ENCODE data around the gene ARHGAP15.

The ARHGAP15 gene

GRCh38 chr2:143205106-143205764 is 76.0 kb downstream of the ARHGAP15 start:
- no peak overlapping the region for H4K8ac ChIP-seq (ENCODE audit: low read depth, low read length)
- H3K27ac ChIP-seq (replicated peaks; ENCODE audit: low read length) = no peak overlapping the region
- H2BK5ac ChIP-seq (ENCODE audit: low read length) = no peak overlapping the region
- H2BK12ac ChIP-seq (ENCODE audit: low read length) = no peak overlapping the region
- H2BK15ac ChIP-seq (ENCODE audit: low read length) = no peak overlapping the region
- H2AFZ ChIP-seq (ENCODE audit: low read length) = no peak overlapping the region
- no peak overlapping the region for H3K4ac ChIP-seq (ENCODE audit: low read length)
- no peaks in the 10 kb centered on the region for H3K36me3 ChIP-seq (replicated peaks in 1 of 2; ENCODE audit: control insufficient read depth in 2 of 2, insufficient read depth in 2 of 2, low read length in 2 of 2)
- H3K23ac ChIP-seq (ENCODE audit: low read depth, low read length, poor library complexity) = no peak overlapping the region
- no peaks in the 10 kb centered on the region for H3K27me3 ChIP-seq (ENCODE audit: control insufficient read depth in 3 of 3, insufficient read depth in 3 of 3, low read depth in 1 of 3, low read length in 3 of 3)
- H3K4me2 ChIP-seq (ENCODE audit: insufficient read depth, low read length, poor library complexity, severe bottlenecking) = no peak overlapping the region
- no peaks in the 10 kb centered on the region for H3K79me1 ChIP-seq (ENCODE audit: low read depth, low read length)
- no peak overlapping the region for H3K14ac ChIP-seq (ENCODE audit: low read length)
- no peak overlapping the region for H3K9ac ChIP-seq (ENCODE audit: low read depth, low read length, poor library complexity)
- whole genome bisulfite sequencing, 2 donors (ENCODE audit: extremely low coverage in 2 of 2, insufficient read length in 2 of 2, insufficient replicate concordance in 1 of 2) = no CpG with 5 or more reads among the region's 1 CpG
- no peak overlapping the region for H3K18ac ChIP-seq (ENCODE audit: low read length)
- no peak overlapping the region for H3K4me3 ChIP-seq (ENCODE audit: low read length in 2 of 2)
- H3K4me1 ChIP-seq (ENCODE audit: control insufficient read depth in 2 of 2, insufficient read depth in 1 of 2, low read depth in 1 of 2, low read length in 2 of 2) = no peaks in the 10 kb centered on the region
- no peak overlapping the region for H2AK5ac ChIP-seq (ENCODE audit: low read depth, low read length)
- H2BK120ac ChIP-seq (ENCODE audit: low read depth, low read length) = no peak overlapping the region
- no peak overlapping the region for H4K91ac ChIP-seq (ENCODE audit: low read depth, low read length, poor library complexity)
- H3K9me3 ChIP-seq (replicated peaks in 1 of 2; ENCODE audit: control insufficient read depth in 2 of 2, insufficient read depth in 1 of 2, low read depth in 1 of 2, low read length in 2 of 2) = no peaks in the 10 kb centered on the region
- DNase-seq (ENCODE audit: low spot score) = no peak

GRCh38 chr2:143209570-143210445 is 80.6 kb downstream of the ARHGAP15 start:
- Histone ChIP-seq H3K36me3 (replicated peaks in 1 of 2; ENCODE audit: control insufficient read depth in 2 of 2, insufficient read depth in 2 of 2, low read length in 2 of 2) (no peaks in the 10 kb centered on the region), H3K9me3 (replicated peaks in 1 of 2; ENCODE audit: control insufficient read depth in 2 of 2, insufficient read depth in 1 of 2, low read depth in 1 of 2, low read length in 2 of 2) (no peaks in the 10 kb centered on the region), H3K14ac (ENCODE audit: low read length) (no peak overlapping the region), H3K18ac (ENCODE audit: low read length) (no peak overlapping the region), H2AFZ (ENCODE audit: low read length) (peak overlapping the region; percentile 6), H2BK120ac (ENCODE audit: low read depth, low read length) (no peak overlapping the region), H3K4me1 (ENCODE audit: control insufficient read depth in 2 of 2, insufficient read depth in 1 of 2, low read depth in 1 of 2, low read length in 2 of 2) (no peaks in the 10 kb centered on the region), H4K8ac (ENCODE audit: low read depth, low read length) (no peak overlapping the region), H2BK15ac (ENCODE audit: low read length) (no peak overlapping the region), H2BK5ac (ENCODE audit: low read length) (no peak overlapping the region), H3K4me3 (ENCODE audit: low read length in 2 of 2) (no peak overlapping the region), H2BK12ac (ENCODE audit: low read length) (no peak overlapping the region), H4K91ac (ENCODE audit: low read depth, low read length, poor library complexity) (no peak overlapping the region), H3K27me3 (ENCODE audit: control insufficient read depth in 3 of 3, insufficient read depth in 3 of 3, low read depth in 1 of 3, low read length in 3 of 3) (no peaks in the 10 kb centered on the region), H3K23ac (ENCODE audit: low read depth, low read length, poor library complexity) (no peak overlapping the region), H3K79me1 (ENCODE audit: low read depth, low read length) (peaks cover 2% of the 10 kb centered on the region), H3K4ac (ENCODE audit: low read length) (no peak overlapping the region), H3K27ac (replicated peaks; ENCODE audit: low read length) (no peak overlapping the region), H3K9ac (ENCODE audit: low read depth, low read length, poor library complexity) (no peak overlapping the region), H2AK5ac (ENCODE audit: low read depth, low read length) (no peak overlapping the region), H3K4me2 (ENCODE audit: insufficient read depth, low read length, poor library complexity, severe bottlenecking) (no peak overlapping the region)
- no CpG with 5 or more reads among the region's 6 CpGs for WGBS, 2 donors (ENCODE audit: extremely low coverage in 2 of 2, insufficient read length in 2 of 2, insufficient replicate concordance in 1 of 2)
- no peak for DNase-seq (ENCODE audit: low spot score)

GRCh38 chr2:143210446-143210819 is 81.2 kb downstream of the ARHGAP15 start:
- Histone ChIP-seq H3K9me3 (replicated peaks in 1 of 2; ENCODE audit: control insufficient read depth in 2 of 2, insufficient read depth in 1 of 2, low read depth in 1 of 2, low read length in 2 of 2) (no peaks in the 10 kb centered on the region), H4K8ac (ENCODE audit: low read depth, low read length) (no peak overlapping the region), H2BK12ac (ENCODE audit: low read length) (no peak overlapping the region), H3K18ac (ENCODE audit: low read length) (no peak overlapping the region), H2BK15ac (ENCODE audit: low read length) (no peak overlapping the region), H3K36me3 (replicated peaks in 1 of 2; ENCODE audit: control insufficient read depth in 2 of 2, insufficient read depth in 2 of 2, low read length in 2 of 2) (no peaks in the 10 kb centered on the region), H3K27ac (replicated peaks; ENCODE audit: low read length) (no peak overlapping the region), H3K27me3 (ENCODE audit: control insufficient read depth in 3 of 3, insufficient read depth in 3 of 3, low read depth in 1 of 3, low read length in 3 of 3) (no peaks in the 10 kb centered on the region), H3K23ac (ENCODE audit: low read depth, low read length, poor library complexity) (no peak overlapping the region), H3K4me1 (ENCODE audit: control insufficient read depth in 2 of 2, insufficient read depth in 1 of 2, low read depth in 1 of 2, low read length in 2 of 2) (no peaks in the 10 kb centered on the region), H3K14ac (ENCODE audit: low read length) (no peak overlapping the region), H4K91ac (ENCODE audit: low read depth, low read length, poor library complexity) (no peak overlapping the region), H3K79me1 (ENCODE audit: low read depth, low read length) (peaks cover 2% of the 10 kb centered on the region), H3K4me2 (ENCODE audit: insufficient read depth, low read length, poor library complexity, severe bottlenecking) (no peak overlapping the region), H2BK5ac (ENCODE audit: low read length) (no peak overlapping the region), H3K9ac (ENCODE audit: low read depth, low read length, poor library complexity) (no peak overlapping the region), H3K4me3 (ENCODE audit: low read length in 2 of 2) (no peak overlapping the region), H2AK5ac (ENCODE audit: low read depth, low read length) (no peak overlapping the region), H2BK120ac (ENCODE audit: low read depth, low read length) (no peak overlapping the region), H3K4ac (ENCODE audit: low read length) (no peak overlapping the region), H2AFZ (ENCODE audit: low read length) (no peak overlapping the region)
- no peak for DNase-seq (ENCODE audit: low spot score)
- WGBS, 2 donors (ENCODE audit: extremely low coverage in 2 of 2, insufficient read length in 2 of 2, insufficient replicate concordance in 1 of 2) = no CpG with 5 or more reads among the region's 1 CpG

- H3K79me1 ChIP-seq (ENCODE audit: low read depth, low read length) = no peaks in the 10 kb centered on the region
- H2BK5ac ChIP-seq (ENCODE audit: low read length) = no peak overlapping the region
- H3K14ac ChIP-seq (ENCODE audit: low read length) = no peak overlapping the region
- no peak overlapping the region for H2BK12ac ChIP-seq (ENCODE audit: low read length)
- H3K9ac ChIP-seq (ENCODE audit: low read depth, low read length, poor library complexity) = no peak overlapping the region
- no peaks in the 10 kb centered on the region for H3K27me3 ChIP-seq (ENCODE audit: control insufficient read depth in 3 of 3, insufficient read depth in 3 of 3, low read depth in 1 of 3, low read length in 3 of 3)
- H3K4me2 ChIP-seq (ENCODE audit: insufficient read depth, low read length, poor library complexity, severe bottlenecking) = no peak overlapping the region
- H3K36me3 ChIP-seq (replicated peaks in 1 of 2; ENCODE audit: control insufficient read depth in 2 of 2, insufficient read depth in 2 of 2, low read length in 2 of 2) = no peaks in the 10 kb centered on the region
- DNase-seq (ENCODE audit: low spot score) = no peak
- H3K4me1 ChIP-seq (ENCODE audit: control insufficient read depth in 2 of 2, insufficient read depth in 1 of 2, low read depth in 1 of 2, low read length in 2 of 2) = no peaks in the 10 kb centered on the region
- no peak overlapping the region for H4K91ac ChIP-seq (ENCODE audit: low read depth, low read length, poor library complexity)
- H2AFZ ChIP-seq (ENCODE audit: low read length) = peak overlapping the region; percentile 15
- H2BK15ac ChIP-seq (ENCODE audit: low read length) = no peak overlapping the region
- no peak overlapping the region for H4K8ac ChIP-seq (ENCODE audit: low read depth, low read length)
- no peak overlapping the region for H3K23ac ChIP-seq (ENCODE audit: low read depth, low read length, poor library complexity)
- no peaks in the 10 kb centered on the region for H3K9me3 ChIP-seq (replicated peaks in 1 of 2; ENCODE audit: control insufficient read depth in 2 of 2, insufficient read depth in 1 of 2, low read depth in 1 of 2, low read length in 2 of 2)
- H3K4ac ChIP-seq (ENCODE audit: low read length) = no peak overlapping the region
- WGBS, 2 donors (ENCODE audit: extremely low coverage in 2 of 2, insufficient read length in 2 of 2, insufficient replicate concordance in 1 of 2) = no CpG with 5 or more reads among the region's 1 CpG
- no peak overlapping the region for H3K18ac ChIP-seq (ENCODE audit: low read length)
- no peak overlapping the region for H2AK5ac ChIP-seq (ENCODE audit: low read depth, low read length)
- no peak overlapping the region for H2BK120ac ChIP-seq (ENCODE audit: low read depth, low read length)
- no peak overlapping the region for H3K27ac ChIP-seq (replicated peaks; ENCODE audit: low read length)
- H3K4me3 ChIP-seq (ENCODE audit: low read length in 2 of 2) = no peak overlapping the region
Observed at GRCh38 chr2:143217512-143218115, 88.4 kb downstream of the ARHGAP15 start.
